C4-2B (cell line): ENCODE data around the gene MCF2L.

Source experiments
- H3K27ac ChIP-seq: fragments of 450-650 bp; 2 replicates; pipeline ENCODE4 v1.5.1; 2017
- CTCF ChIP-seq: fragments of 450-650 bp; conservative IDR thresholded peaks from 2 replicates; pipeline ENCODE4 v1.5.1; 2017; ENCODE audit warnings: mild to moderate bottlenecking
- ZFX ChIP-seq: fragments of 450-650 bp; IDR thresholded peaks from 2 replicates; pipeline ENCODE4 v1.6.1; 2017

The MCF2L gene

DNA sequence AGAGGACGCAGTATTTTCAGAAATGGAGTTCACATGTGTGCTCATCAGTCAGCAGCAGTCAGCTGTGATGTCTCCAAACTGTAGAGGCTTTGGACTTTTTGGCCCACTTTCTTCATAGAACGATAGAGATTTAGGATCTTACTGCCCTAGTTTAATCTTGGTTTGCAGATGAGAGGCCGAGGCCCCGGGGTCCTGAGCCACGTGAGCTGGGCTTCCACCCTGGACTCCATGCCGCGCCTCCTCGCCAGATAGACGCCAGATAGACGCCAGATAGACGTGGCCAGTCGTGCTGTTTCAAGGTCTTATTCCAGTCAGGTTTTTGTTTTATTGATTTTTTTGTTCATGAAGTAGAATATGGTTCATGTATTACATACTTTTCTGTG is 11.7 kb upstream of the MCF2L start:
- TF ChIP-seq ZFX: no peak
- no peak for TF ChIP-seq CTCF
- H3K27ac ChIP-seq: no peak overlapping the region

- H3K27ac ChIP-seq: no peak overlapping the region
- TF ChIP-seq CTCF: no peak
- no peak for TF ChIP-seq ZFX
These were observed 10.7 kb upstream of the MCF2L start for GRCh38 chr13:112958127-112958989.

DNA sequence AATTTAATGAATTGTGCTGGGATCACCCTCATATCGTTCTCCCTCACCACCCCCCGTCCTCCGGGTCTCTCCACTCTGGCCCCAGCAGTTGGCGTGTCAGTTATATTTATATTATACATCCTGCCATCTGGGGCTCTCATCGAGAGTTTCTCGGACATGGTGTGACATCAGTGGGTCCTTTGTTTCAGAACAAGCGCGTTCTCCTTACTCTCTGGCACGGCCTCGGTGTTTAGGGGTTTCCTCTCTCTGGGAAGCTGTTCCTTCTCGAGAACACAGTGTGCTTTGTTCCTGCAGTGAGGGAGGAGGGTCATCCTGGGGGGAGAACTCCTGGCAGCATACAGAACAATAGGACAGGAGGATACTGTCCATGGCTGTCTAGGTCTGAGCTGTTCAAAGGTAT is 9.8 kb upstream of the MCF2L start:
- TF ChIP-seq ZFX: no peak
- H3K27ac ChIP-seq: no peak overlapping the region

DNA sequence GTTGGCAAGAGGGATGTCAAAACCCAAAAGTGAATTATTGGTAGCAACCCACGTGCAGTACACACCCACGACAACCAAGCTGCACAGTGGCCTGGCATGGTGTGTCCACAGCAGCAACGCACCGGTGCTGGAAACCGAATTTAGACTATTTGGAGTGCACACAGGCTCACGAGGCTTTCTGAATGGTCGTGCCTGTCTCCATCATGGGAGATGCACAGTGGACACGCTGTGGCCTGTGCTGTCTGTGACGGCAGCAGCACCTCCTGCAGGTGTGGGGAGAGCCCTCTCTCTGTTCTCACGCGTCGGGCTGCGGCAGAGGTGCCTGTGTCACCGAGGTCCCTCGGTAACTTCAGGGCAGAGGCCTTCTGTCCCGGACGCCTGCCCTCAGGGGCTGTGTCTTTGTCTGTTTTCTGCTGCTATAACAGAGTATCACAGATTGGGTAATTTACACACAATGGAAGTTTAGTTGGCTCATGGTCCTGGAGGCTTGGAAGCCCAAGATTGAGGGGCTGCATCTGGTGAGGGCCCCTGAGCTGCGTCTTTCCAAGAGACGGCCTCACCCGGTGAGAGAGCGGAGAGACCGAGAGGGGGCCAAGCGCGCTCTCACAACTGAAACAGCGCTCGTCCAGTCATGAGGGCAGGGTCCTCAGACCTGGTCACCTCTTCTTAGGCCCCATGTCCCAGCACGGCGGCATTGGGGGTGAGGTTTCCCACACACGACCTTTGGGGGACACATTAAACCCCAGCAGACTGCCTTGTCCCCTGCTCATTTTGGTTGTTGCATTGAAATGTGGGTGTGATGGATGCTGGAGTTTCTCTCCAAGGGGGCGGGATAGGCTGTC is 9.1 kb upstream of the MCF2L start:
- TF ChIP-seq CTCF: no peak
- TF ChIP-seq ZFX: no peak
- no peak overlapping the region for H3K27ac ChIP-seq

DNA sequence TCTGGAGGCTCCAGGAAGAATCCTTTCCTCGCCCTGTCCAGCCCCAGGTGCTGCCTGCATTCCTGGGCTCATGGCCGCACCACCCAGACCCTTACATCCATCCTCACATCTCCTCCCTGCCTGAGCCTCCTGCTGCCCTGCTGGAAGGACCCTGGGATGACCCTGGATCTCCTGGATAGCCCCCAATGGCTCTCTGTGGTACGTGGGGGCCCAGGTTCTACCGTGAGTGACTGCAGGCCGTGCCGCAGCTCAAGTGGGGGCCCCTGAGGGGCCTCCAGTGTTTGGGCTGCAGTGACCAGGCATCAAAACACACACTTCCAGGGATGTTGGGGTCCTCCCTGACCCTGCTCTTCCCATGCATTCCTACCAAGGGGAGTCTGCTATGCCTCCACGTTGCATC is 8.3 kb upstream of the MCF2L start:
- H3K27ac ChIP-seq: no peak overlapping the region
- no peak for TF ChIP-seq CTCF
- no peak for TF ChIP-seq ZFX

DNA sequence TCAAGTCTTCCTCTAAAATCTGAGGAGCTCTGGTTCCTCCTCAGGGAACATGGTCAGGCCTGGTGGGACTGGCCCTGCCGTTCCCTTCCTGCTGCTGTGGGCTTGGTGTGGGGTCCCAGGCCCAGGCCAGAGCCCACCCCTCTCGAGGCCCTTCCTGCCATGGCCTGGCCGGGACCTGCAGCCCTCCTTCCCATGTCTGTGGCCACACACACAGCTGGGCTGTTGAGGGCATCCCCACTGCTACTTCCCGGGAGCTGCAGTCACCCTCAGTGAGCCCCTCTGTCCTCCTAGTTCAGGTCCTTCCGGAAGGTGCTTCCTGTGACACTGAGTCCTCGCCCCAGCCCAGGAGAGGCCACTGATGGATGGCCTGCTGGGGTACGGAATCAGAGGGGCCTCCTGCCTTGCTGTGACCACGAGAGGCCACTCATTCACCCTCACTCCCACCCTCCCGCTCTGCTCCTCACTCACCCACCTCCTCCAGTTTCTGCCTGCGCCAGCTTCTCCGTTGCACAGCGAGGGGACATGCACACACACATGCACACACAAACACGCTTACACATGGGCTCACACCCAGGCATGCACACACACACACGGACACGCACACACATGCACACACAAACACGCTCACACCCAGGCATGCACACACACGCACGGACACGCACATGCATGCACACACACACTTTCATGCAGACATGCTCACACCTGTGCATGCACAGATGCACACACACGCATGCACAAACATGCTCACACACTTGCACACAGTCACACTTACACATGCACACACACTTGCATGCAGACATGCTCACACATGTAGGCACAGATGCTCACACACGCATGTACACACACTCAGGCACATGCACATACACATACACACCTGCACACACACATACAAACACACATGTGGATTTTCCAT is 7.3 kb upstream of the MCF2L start:
- H3K27ac ChIP-seq: no peak overlapping the region
- TF ChIP-seq ZFX (no peak), CTCF (no peak)

GRCh38 chr13:112962396-112962795 is 6.6 kb upstream of the MCF2L start:
- no peak overlapping the region for H3K27ac ChIP-seq
- TF ChIP-seq CTCF (no peak), ZFX (no peak)
